Mesenchymal stem cell (in vitro differentiated cells and primary cell): ENCODE measurements around the gene CASKIN1.

ENCODE experiments used
- DNase-seq: peaks from one replicate; pipeline ENCODE4 v3.0.0-alpha.2; 2013
- H2AFZ ChIP-seq: one replicate; pipeline ENCODE4 v1.6.1; 2013; ENCODE audit warnings: low read depth, mild to moderate bottlenecking, control low read depth, inconsistent platforms, low read length, moderate library complexity
- H2AK5ac ChIP-seq: 2 replicates; pipeline ENCODE4 v1.6.1; 2013; ENCODE audit warnings: low read length, moderate library complexity, mild to moderate bottlenecking, inconsistent platforms; ENCODE audit not compliant: severe bottlenecking
- H2BK120ac ChIP-seq: one replicate; pipeline ENCODE4 v1.6.1; 2013; ENCODE audit warnings: low read depth, mild to moderate bottlenecking, inconsistent platforms, low read length, moderate library complexity
- H2BK12ac ChIP-seq, 2 experiments: one replicate each; pipeline ENCODE4 v1.6.1; 2013; ENCODE audit warnings: inconsistent platforms in 2 of 2, low read length in 2 of 2, mild to moderate bottlenecking in 2 of 2, moderate library complexity in 2 of 2, control low read depth in 1 of 2
- H2BK15ac ChIP-seq: one replicate; pipeline ENCODE4 v1.6.1; 2013; ENCODE audit warnings: mild to moderate bottlenecking, low read depth, inconsistent platforms; ENCODE audit not compliant: poor library complexity, severe bottlenecking
- H2BK5ac ChIP-seq: 2 replicates; pipeline ENCODE4 v1.6.1; 2013; ENCODE audit warnings: low read depth, mild to moderate bottlenecking, low read length, control low read depth, inconsistent platforms; ENCODE audit not compliant: poor library complexity, severe bottlenecking
- H3K14ac ChIP-seq, 2 experiments: one replicate each; pipeline ENCODE4 v1.6.1; 2013; ENCODE audit warnings: inconsistent platforms in 2 of 2, low read length in 2 of 2, control low read depth in 1 of 2, mild to moderate bottlenecking in 1 of 2, moderate library complexity in 1 of 2
- H3K18ac ChIP-seq, 2 experiments: one replicate each; pipeline ENCODE4 v1.6.1; 2013; ENCODE audit warnings: inconsistent platforms in 2 of 2, low read length in 2 of 2, control low read depth in 1 of 2, low read depth in 1 of 2, mild to moderate bottlenecking in 1 of 2
- H3K23ac ChIP-seq, 2 experiments: one replicate each; pipeline ENCODE4 v1.6.1; 2013; ENCODE audit warnings: inconsistent platforms in 2 of 2, low read length in 2 of 2, mild to moderate bottlenecking in 2 of 2, moderate library complexity in 2 of 2, control low read depth in 1 of 2
- H3K27ac ChIP-seq: 2 replicates; pipeline ENCODE4 v1.5.1; 2013; ENCODE audit warnings: mild to moderate bottlenecking, moderate library complexity, low read length, control low read depth, inconsistent platforms; ENCODE audit not compliant: poor library complexity, severe bottlenecking
- H3K27me3 ChIP-seq, 2 experiments: 2 replicates each; pipeline versions ENCODE4 v1.6.1 to v1.7.0; 2013; ENCODE audit warnings: low read length in 2 of 2, mild to moderate bottlenecking in 2 of 2, moderate library complexity in 2 of 2, control low read depth in 1 of 2, inconsistent platforms in 1 of 2; ENCODE audit not compliant: control insufficient read depth in 1 of 2, insufficient read depth in 1 of 2
- H3K36me3 ChIP-seq, 2 experiments: 2 replicates each; pipeline versions ENCODE4 v1.6.1 to v1.7.0; 2013; ENCODE audit warnings: low read length in 2 of 2, control low read depth in 1 of 2, inconsistent platforms in 1 of 2, low read depth in 1 of 2, mild to moderate bottlenecking in 1 of 2; ENCODE audit not compliant: insufficient read depth in 2 of 2, control insufficient read depth in 1 of 2
- H3K4ac ChIP-seq, 2 experiments: one replicate each; pipeline ENCODE4 v1.6.1; 2013; ENCODE audit warnings: inconsistent platforms in 2 of 2, low read length in 2 of 2, mild to moderate bottlenecking in 2 of 2, moderate library complexity in 2 of 2, control low read depth in 1 of 2, low read depth in 1 of 2
- H3K4me1 ChIP-seq: 2 replicates; pipeline ENCODE4 v1.6.1; 2013; ENCODE audit warnings: low read depth, low read length, control low read depth; ENCODE audit not compliant: control insufficient read depth, insufficient read depth
- H3K4me2 ChIP-seq: 2 replicates; pipeline ENCODE4 v1.6.1; 2013; ENCODE audit warnings: low read length, mild to moderate bottlenecking, inconsistent platforms; ENCODE audit not compliant: poor library complexity, severe bottlenecking
- H3K4me3 ChIP-seq, 2 experiments: 2 replicates each; pipeline versions ENCODE4 v1.5.1 to v1.7.0; 2013; ENCODE audit warnings: low read length in 2 of 2, mild to moderate bottlenecking in 2 of 2, control low read depth in 1 of 2, low read depth in 1 of 2; ENCODE audit not compliant: insufficient read depth in 1 of 2
- H3K79me1 ChIP-seq: replicated peaks from 2 replicates; pipeline ENCODE4 v1.6.1; 2013; ENCODE audit warnings: mild to moderate bottlenecking, control low read depth, low read length, inconsistent platforms; ENCODE audit not compliant: poor library complexity, severe bottlenecking
- H3K9ac ChIP-seq: 2 replicates; pipeline ENCODE4 v1.7.0; 2013; ENCODE audit warnings: mild to moderate bottlenecking, low read length, moderate library complexity
- H3K9me3 ChIP-seq: 2 replicates; pipeline ENCODE4 v1.7.0; 2013; ENCODE audit warnings: mild to moderate bottlenecking, low read length; ENCODE audit not compliant: control insufficient read depth
- H4K8ac ChIP-seq: one replicate; pipeline ENCODE4 v1.6.1; 2013; ENCODE audit warnings: inconsistent platforms, mild to moderate bottlenecking, low read length, moderate library complexity
- H4K91ac ChIP-seq: one replicate; pipeline ENCODE4 v1.6.1; 2013; ENCODE audit warnings: mild to moderate bottlenecking, low read length, inconsistent platforms
- WGBS: methylation state at CpG from one replicate; pipeline ENCODE4 v1.1.7; 2013; ENCODE audit warnings: mixed read lengths; 5-methylcytosine and 5-hydroxymethylcytosine counted together

Gene CASKIN1

GRCh38 chr16:2173916-2174315 is 22.5 kb downstream of the CASKIN1 start:
- H2BK5ac ChIP-seq = no peak overlapping the region
- H3K36me3 ChIP-seq = peaks cover 64 to 99% of the 10 kb centered on the region in 2 experiments
- no peak overlapping the region for H3K27ac ChIP-seq
- H2BK120ac ChIP-seq = no peak overlapping the region
- H2AK5ac ChIP-seq = no peak overlapping the region
- H2AFZ ChIP-seq = no peak overlapping the region
- WGBS = 96% methylated on average over 4 of the region's 4 CpGs
- H3K4me3 ChIP-seq = no peak overlapping the region
- H4K91ac ChIP-seq = no peak overlapping the region
- H2BK12ac ChIP-seq = no peak overlapping the region
- H3K18ac ChIP-seq = no peak overlapping the region
- H3K23ac ChIP-seq = no peak overlapping the region
- H3K4me1 ChIP-seq = peaks cover 5% of the 10 kb centered on the region
- H3K14ac ChIP-seq = no peak overlapping the region
- no peak overlapping the region for H4K8ac ChIP-seq
- no peak overlapping the region for H3K4me2 ChIP-seq
- H3K27me3 ChIP-seq = no peaks in the 10 kb centered on the region
- H3K79me1 ChIP-seq = peaks cover 36% of the 10 kb centered on the region
- DNase-seq = no peak
- no peaks in the 10 kb centered on the region for H3K9me3 ChIP-seq
- no peak overlapping the region for H3K9ac ChIP-seq
- no peak overlapping the region for H3K4ac ChIP-seq
- no peak overlapping the region for H2BK15ac ChIP-seq

DNA sequence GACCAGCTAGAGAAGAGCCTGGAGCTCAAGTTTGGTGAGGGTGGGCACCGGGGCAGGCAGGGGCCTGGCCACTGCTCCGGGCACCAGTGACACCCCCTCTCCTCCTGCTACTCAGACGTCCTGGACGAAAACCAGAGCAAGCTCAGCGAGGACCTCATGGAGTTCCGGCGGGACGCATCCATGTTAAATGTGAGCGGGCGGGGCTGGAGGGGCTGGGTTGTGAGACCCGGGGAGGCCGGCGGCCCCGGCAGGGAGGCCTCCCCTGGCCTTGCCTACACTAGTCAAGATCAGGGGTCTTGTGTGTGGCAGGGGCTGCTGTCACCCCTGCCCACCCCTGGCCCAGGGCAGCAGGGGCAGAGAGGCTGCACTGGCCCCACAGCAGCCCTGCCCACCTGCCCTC is 23.0 kb downstream of the CASKIN1 start:
- H3K18ac ChIP-seq = no peak overlapping the region
- no peak overlapping the region for H3K4me2 ChIP-seq
- peaks cover 5% of the 10 kb centered on the region for H3K4me1 ChIP-seq
- no peak overlapping the region for H3K27ac ChIP-seq
- no peak overlapping the region for H2AK5ac ChIP-seq
- H3K36me3 ChIP-seq = peaks cover 69 to 100% of the 10 kb centered on the region in 2 experiments
- no peaks in the 10 kb centered on the region for H3K27me3 ChIP-seq
- no peak overlapping the region for H3K14ac ChIP-seq
- no peak overlapping the region for H2BK12ac ChIP-seq
- H2BK15ac ChIP-seq = no peak overlapping the region
- H3K23ac ChIP-seq = no peak overlapping the region
- no peak overlapping the region for H4K91ac ChIP-seq
- 93% methylated on average over 14 of the region's 14 CpGs for WGBS
- no peak for DNase-seq
- no peak overlapping the region for H4K8ac ChIP-seq
- H3K4me3 ChIP-seq = no peak overlapping the region
- no peaks in the 10 kb centered on the region for H3K9me3 ChIP-seq
- H3K9ac ChIP-seq = no peak overlapping the region
- no peak overlapping the region for H2AFZ ChIP-seq
- H3K79me1 ChIP-seq = peaks cover 39% of the 10 kb centered on the region
- no peak overlapping the region for H2BK5ac ChIP-seq
- H3K4ac ChIP-seq = no peak overlapping the region
- no peak overlapping the region for H2BK120ac ChIP-seq

DNA sequence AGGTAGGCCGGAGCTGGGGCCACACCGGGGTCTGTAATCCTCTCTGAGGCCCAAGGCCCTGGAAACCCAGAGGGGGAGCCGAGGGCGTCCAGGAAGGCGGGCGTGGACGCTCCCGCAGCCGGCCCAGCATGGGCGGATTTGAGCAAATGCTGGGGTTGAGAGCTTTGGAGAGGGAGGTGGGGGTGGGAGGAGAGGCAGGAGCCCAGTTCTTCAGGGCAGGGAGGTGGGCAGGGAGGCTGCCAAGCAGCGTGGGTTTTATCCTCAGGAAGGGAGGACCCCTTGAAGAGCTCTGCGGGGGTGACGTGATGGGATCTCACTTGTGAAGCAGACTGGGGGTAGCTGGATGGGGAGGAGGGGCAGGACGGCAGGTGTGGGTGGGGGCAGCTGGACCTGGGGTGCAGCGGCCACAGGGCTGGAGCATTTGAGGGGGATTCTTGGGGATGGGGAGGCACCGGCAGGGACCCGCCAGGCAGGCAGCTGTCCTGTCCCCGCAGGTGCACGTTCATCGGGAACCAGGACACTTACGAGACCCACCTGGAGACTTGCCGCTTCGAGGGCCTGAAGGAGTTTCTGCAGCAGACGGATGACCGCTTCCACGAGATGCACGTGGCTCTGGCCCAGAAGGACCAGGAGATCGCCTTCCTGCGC is 23.6 kb downstream of the CASKIN1 start:
- Histone ChIP-seq H3K4ac (no peak overlapping the region), H3K14ac (no peak overlapping the region), H4K91ac (no peak overlapping the region), H3K4me1 (peaks cover 9% of the 10 kb centered on the region), H3K4me3 (no peak overlapping the region), H2BK120ac (no peak overlapping the region), H2AK5ac (no peak overlapping the region), H3K18ac (no peak overlapping the region), H3K27me3 (no peaks in the 10 kb centered on the region), H3K27ac (no peak overlapping the region), H3K9ac (no peak overlapping the region), H3K36me3 (peaks cover 74 to 100% of the 10 kb centered on the region in 2 experiments), H3K23ac (no peak overlapping the region), H2BK15ac (no peak overlapping the region), H3K79me1 (peaks cover 44% of the 10 kb centered on the region), H2BK12ac (no peak overlapping the region), H3K9me3 (no peaks in the 10 kb centered on the region), H2BK5ac (no peak overlapping the region), H3K4me2 (no peak overlapping the region), H4K8ac (no peak overlapping the region), H2AFZ (no peak overlapping the region)
- WGBS = 98% methylated on average over 29 of the region's 29 CpGs
- no peak for DNase-seq

DNA sequence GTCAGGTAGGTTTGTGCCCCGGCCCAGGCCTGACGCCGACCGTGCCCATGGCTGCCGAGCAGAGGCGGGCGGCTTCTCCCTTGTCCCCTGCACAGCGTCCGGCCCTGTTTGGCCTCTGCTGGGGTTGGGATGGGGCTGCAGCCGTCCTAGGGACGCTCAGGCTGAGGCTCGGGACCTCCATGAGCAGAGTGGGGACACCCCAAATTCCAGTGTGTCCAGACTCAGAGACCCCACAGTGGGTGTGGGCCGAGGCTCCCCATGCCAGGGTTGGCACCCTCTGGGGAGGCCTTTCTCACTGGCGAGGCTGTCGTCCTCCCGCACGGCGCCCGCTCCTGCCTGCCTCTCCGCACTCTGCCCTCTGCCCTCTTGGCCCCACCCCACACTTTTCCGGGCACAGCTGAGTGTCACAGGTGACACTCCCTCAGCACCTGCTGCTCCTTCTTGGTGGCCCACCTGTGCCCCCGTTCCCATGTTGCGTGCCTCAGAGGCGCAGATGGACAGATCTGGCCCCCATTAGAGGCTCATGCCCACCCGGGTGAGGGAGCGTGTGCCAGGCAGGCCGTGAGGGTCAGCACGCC is 24.7 kb downstream of the CASKIN1 start:
- DNase-seq = no peak
- Histone ChIP-seq H3K79me1 (peaks cover 54% of the 10 kb centered on the region), H3K14ac (no peak overlapping the region), H3K4me3 (no peak overlapping the region), H2BK120ac (no peak overlapping the region), H3K4me2 (no peak overlapping the region), H2AK5ac (no peak overlapping the region), H2AFZ (no peak overlapping the region), H2BK12ac (no peak overlapping the region), H3K36me3 (peaks cover 72 to 100% of the 10 kb centered on the region in 2 experiments), H3K9me3 (no peaks in the 10 kb centered on the region), H2BK15ac (no peak overlapping the region), H3K27ac (no peak overlapping the region), H3K23ac (no peak overlapping the region), H4K91ac (no peak overlapping the region), H3K27me3 (no peaks in the 10 kb centered on the region), H3K9ac (no peak overlapping the region), H2BK5ac (no peak overlapping the region), H3K18ac (no peak overlapping the region), H3K4me1 (peaks cover 9% of the 10 kb centered on the region), H3K4ac (no peak overlapping the region), H4K8ac (no peak overlapping the region)
- 98% methylated on average over 28 of the region's 28 CpGs for WGBS
